WTC11 (cell line): ENCODE results near the gene SLC7A6OS. TPM values are rescaled to one million over a fixed set of nuclear protein-coding genes. Genes with fewer than 3 reads are reported as not detected.

Experiments used
- ATAC-seq: fragments of 200-7000 bp; cut with Tn5 transposase; 2 replicates; pipeline ENCODE4 v1.10.0; 2021; ENCODE audit warnings: mild to moderate bottlenecking, moderate library complexity
- CTCF ChIA-PET: fragments of 300-600 bp; sonication (Branson Sonifier 250); formaldehyde crosslinking; loops from one replicate; lab custom pipeline; 2021; ENCODE audit warnings: antibody characterized with exemption; lab: Charles Lee
- POLR2A ChIA-PET: fragments of 350-600 bp; sonication (Branson Sonifier 250); formaldehyde crosslinking; loops from one replicate; lab custom pipeline; 2021; ENCODE audit warnings: antibody characterized with exemption; lab: Charles Lee
- DNase-seq: peaks from one replicate; pipeline ENCODE4 v3.0.0; 2021; ENCODE audit warnings: low spot score
- H3K27ac Mint-ChIP-seq: 2 replicates; pipeline ENCODE4 v1.8.0; 2021; ENCODE audit warnings: mixed read lengths
- H3K27me3 Mint-ChIP-seq: 2 replicates; pipeline ENCODE4 v1.8.0; 2021; ENCODE audit warnings: low read depth, mild to moderate bottlenecking, moderate library complexity, mixed read lengths
- H3K36me3 Mint-ChIP-seq: 2 replicates; pipeline ENCODE4 v1.8.0; 2021; ENCODE audit warnings: mixed read lengths
- H3K4me1 Mint-ChIP-seq: 2 replicates; pipeline ENCODE4 v1.8.0; 2022; ENCODE audit warnings: mixed read lengths
- H3K4me3 Mint-ChIP-seq: 2 replicates; pipeline ENCODE4 v1.8.0; 2021; ENCODE audit warnings: mild to moderate bottlenecking, moderate library complexity, mixed read lengths
- H3K9me3 Mint-ChIP-seq: 2 replicates; pipeline ENCODE4 v1.8.0; 2021; ENCODE audit warnings: mixed read lengths
- CBFB ChIP-seq: sonication (generic); formaldehyde crosslinking; IDR thresholded peaks from 2 replicates; pipeline ENCODE4 v1.8.1; 2022; ENCODE audit warnings: mild to moderate bottlenecking, low read depth, missing genetic modification reagents
- ERG ChIP-seq: fragments of 250-450 bp; sonication (Bioruptor Pico); IDR thresholded peaks from 2 replicates; pipeline ENCODE4 v1.8.0; 2021; ENCODE audit warnings: mild to moderate bottlenecking
- FOXJ3 ChIP-seq: sonication (generic); formaldehyde crosslinking; IDR thresholded peaks from 2 replicates; pipeline ENCODE4 v1.9.0; 2021; ENCODE audit warnings: missing genetic modification reagents, mild to moderate bottlenecking, borderline replicate concordance
- GABPB1 ChIP-seq: sonication (generic); formaldehyde crosslinking; IDR thresholded peaks from 2 replicates; pipeline ENCODE4 v1.8.1; 2023; ENCODE audit warnings: mild to moderate bottlenecking, missing genetic modification reagents
- JUN ChIP-seq: sonication (generic); formaldehyde crosslinking; IDR thresholded peaks from 2 replicates; pipeline ENCODE4 v1.8.0; 2023; ENCODE audit warnings: mild to moderate bottlenecking, missing genetic modification reagents
- KAT7 ChIP-seq: sonication (generic); formaldehyde crosslinking; IDR thresholded peaks from 2 replicates; pipeline ENCODE4 v1.8.1; 2023; ENCODE audit warnings: missing genetic modification reagents, mild to moderate bottlenecking, borderline replicate concordance
- MXD4 ChIP-seq: fragments of 250-450 bp; sonication (Bioruptor Pico); IDR thresholded peaks from 2 replicates; pipeline ENCODE4 v1.8.0; 2021; ENCODE audit warnings: mild to moderate bottlenecking, moderate library complexity, borderline replicate concordance
- NR1H2 ChIP-seq: sonication (generic); formaldehyde crosslinking; IDR thresholded peaks from 2 replicates; pipeline ENCODE4 v1.9.0; 2021; ENCODE audit warnings: mild to moderate bottlenecking, moderate library complexity, missing genetic modification reagents
- PRDM15 ChIP-seq: sonication (generic); formaldehyde crosslinking; IDR thresholded peaks from 2 replicates; pipeline ENCODE4 v1.8.0; 2022; ENCODE audit warnings: missing genetic modification reagents
- SMAD3 ChIP-seq: sonication (generic); formaldehyde crosslinking; IDR thresholded peaks from 2 replicates; pipeline ENCODE4 v1.8.0; 2022; ENCODE audit warnings: missing genetic modification reagents, mild to moderate bottlenecking, borderline replicate concordance
- SOX15 ChIP-seq: fragments of 250-450 bp; sonication (Bioruptor Pico); IDR thresholded peaks from 2 replicates; pipeline ENCODE4 v1.9.0; 2021; ENCODE audit warnings: mild to moderate bottlenecking
- STAT6 ChIP-seq: sonication (generic); formaldehyde crosslinking; conservative IDR thresholded peaks from 2 replicates; pipeline ENCODE4 v1.8.1; 2023; ENCODE audit warnings: mild to moderate bottlenecking, low read depth, missing genetic modification reagents, moderate library complexity
- TP53 ChIP-seq: sonication (generic); formaldehyde crosslinking; IDR thresholded peaks from 2 replicates; pipeline ENCODE4 v1.8.1; 2023; ENCODE audit warnings: mild to moderate bottlenecking, missing genetic modification reagents
- ZBTB21 ChIP-seq: sonication (generic); formaldehyde crosslinking; IDR thresholded peaks from 2 replicates; pipeline ENCODE4 v1.8.1; 2023; ENCODE audit warnings: mild to moderate bottlenecking, missing genetic modification reagents, borderline replicate concordance
- ZNF232 ChIP-seq: sonication (generic); formaldehyde crosslinking; IDR thresholded peaks from 2 replicates; pipeline ENCODE4 v1.8.0; 2022; ENCODE audit warnings: mild to moderate bottlenecking, missing genetic modification reagents
- ZNF263 ChIP-seq: sonication (generic); formaldehyde crosslinking; IDR thresholded peaks from 2 replicates; pipeline ENCODE4 v1.8.1; 2022; ENCODE audit warnings: low read depth, mild to moderate bottlenecking, moderate library complexity, missing genetic modification reagents
- ZNF317 ChIP-seq: sonication (generic); formaldehyde crosslinking; IDR thresholded peaks from 2 replicates; pipeline ENCODE4 v1.8.1; 2023; ENCODE audit warnings: low read depth, mild to moderate bottlenecking, moderate library complexity, missing genetic modification reagents, borderline replicate concordance
- total RNA-seq: library from RNA; stranded (reverse); gene quantifications from 3 replicates; pipeline ENCODE4 v1.2.3, GENCODE V29; 2021
- TF ChIP-seq, protein P1 (sequence below): fragments of 250-450 bp; sonication (Bioruptor Pico); IDR thresholded peaks from 2 replicates; pipeline ENCODE4 v1.9.0; 2021; ENCODE audit warnings: mild to moderate bottlenecking

Gene SLC7A6OS
- total RNA-seq, 1 experiment from 2014 or later: 22.6 TPM

- TF ChIP-seq ZNF232 (CRISPR knock-in tag) (no peak), SOX15 (CRISPR knock-in tag) (no peak), GABPB1 (CRISPR knock-in tag) (no peak), ERG (no peak), KAT7 (CRISPR knock-in tag) (no peak), FOXJ3 (CRISPR knock-in tag) (no peak)
Observed at GRCh38 chr16:68291227-68291626, 19.5 kb downstream of the SLC7A6OS start (continued).

- Mint-ChIP-seq H3K27ac (peak overlapping the region; percentile 50; the same call in 1 of the 2 replicates), H3K9me3 (no peaks in the 10 kb centered on the region), H3K4me1 (peaks cover 8% of the 10 kb centered on the region), H3K4me3 (no peak overlapping the region), H3K27me3 (no peaks in the 10 kb centered on the region), H3K36me3 (peaks cover 32% of the 10 kb centered on the region)
- POLR2A ChIA-PET: interaction anchor here (0.6 to 0.7 kb wide), 2 partner anchors 20 to 1444 kb away, joined by 3 read pairs; partner anchors contain the start of genes PRMT7 and SLC7A6OS
- CTCF ChIA-PET: interaction anchor here (0.8 to 4.2 kb wide), 3 partner anchors 26 to 38 kb away, joined by 3 to 24 read pairs (median 6); partner anchors contain the start of gene SLC7A6
- ATAC-seq (peak; percentile 83), DNase-seq (peak; percentile 22)
- TF ChIP-seq, protein P1, sequence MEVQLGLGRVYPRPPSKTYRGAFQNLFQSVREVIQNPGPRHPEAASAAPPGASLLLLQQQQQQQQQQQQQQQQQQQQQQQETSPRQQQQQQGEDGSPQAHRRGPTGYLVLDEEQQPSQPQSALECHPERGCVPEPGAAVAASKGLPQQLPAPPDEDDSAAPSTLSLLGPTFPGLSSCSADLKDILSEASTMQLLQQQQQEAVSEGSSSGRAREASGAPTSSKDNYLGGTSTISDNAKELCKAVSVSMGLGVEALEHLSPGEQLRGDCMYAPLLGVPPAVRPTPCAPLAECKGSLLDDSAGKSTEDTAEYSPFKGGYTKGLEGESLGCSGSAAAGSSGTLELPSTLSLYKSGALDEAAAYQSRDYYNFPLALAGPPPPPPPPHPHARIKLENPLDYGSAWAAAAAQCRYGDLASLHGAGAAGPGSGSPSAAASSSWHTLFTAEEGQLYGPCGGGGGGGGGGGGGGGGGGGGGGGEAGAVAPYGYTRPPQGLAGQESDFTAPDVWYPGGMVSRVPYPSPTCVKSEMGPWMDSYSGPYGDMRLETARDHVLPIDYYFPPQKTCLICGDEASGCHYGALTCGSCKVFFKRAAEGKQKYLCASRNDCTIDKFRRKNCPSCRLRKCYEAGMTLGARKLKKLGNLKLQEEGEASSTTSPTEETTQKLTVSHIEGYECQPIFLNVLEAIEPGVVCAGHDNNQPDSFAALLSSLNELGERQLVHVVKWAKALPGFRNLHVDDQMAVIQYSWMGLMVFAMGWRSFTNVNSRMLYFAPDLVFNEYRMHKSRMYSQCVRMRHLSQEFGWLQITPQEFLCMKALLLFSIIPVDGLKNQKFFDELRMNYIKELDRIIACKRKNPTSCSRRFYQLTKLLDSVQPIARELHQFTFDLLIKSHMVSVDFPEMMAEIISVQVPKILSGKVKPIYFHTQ (CRISPR knock-in tag): no peak
- TF ChIP-seq ZNF263 (CRISPR knock-in tag) (no peak), ZBTB21 (no peak), TP53 (CRISPR knock-in tag) (no peak), JUN (CRISPR knock-in tag) (no peak), SMAD3 (no peak), MXD4 (no peak), ERG (no peak), ZNF317 (CRISPR knock-in tag) (no peak), NR1H2 (no peak), PRDM15 (CRISPR knock-in tag) (no peak), CBFB (no peak), STAT6 (CRISPR knock-in tag) (no peak), SOX15 (CRISPR knock-in tag) (no peak)
Observed at GRCh38 chr16:68290450-68290849, 20.3 kb downstream of the SLC7A6OS start.
